Fibroblast of lung (primary cell): ENCODE measurements around the gene TEX30. TPM values are rescaled to one million over a fixed set of nuclear protein-coding genes. Genes with fewer than 3 reads are reported as not detected.

ENCODE experiments used
- DNase-seq, 2 donors: peaks; one replicate each; pipeline versions ENCODE4 v3.0.0 to v3.0.0-alpha.2; 2010; ENCODE audit warnings: low read depth in 2 of 2
- H2AFZ ChIP-seq: 2 replicates; pipeline ENCODE4 v1.5.1; 2012; ENCODE audit warnings: low read length, control low read depth, inconsistent platforms
- H3K27ac ChIP-seq: 2 replicates; pipeline ENCODE4 v1.5.1; 2011; ENCODE audit warnings: low read length, control low read depth; ENCODE audit not compliant: insufficient read depth
- H3K27me3 ChIP-seq: 2 replicates; pipeline ENCODE4 v1.5.1; 2011; ENCODE audit warnings: mild to moderate bottlenecking, low read length; ENCODE audit not compliant: control insufficient read depth, insufficient read depth
- H3K36me3 ChIP-seq: 2 replicates; pipeline ENCODE4 v1.5.1; 2011; ENCODE audit warnings: low read length; ENCODE audit not compliant: control insufficient read depth, insufficient read depth
- H3K4me1 ChIP-seq: 2 replicates; pipeline ENCODE4 v1.5.1; 2011; ENCODE audit warnings: low read length; ENCODE audit not compliant: control insufficient read depth, insufficient read depth; ENCODE audit errors: extremely low read depth
- H3K4me2 ChIP-seq: 2 replicates; pipeline ENCODE4 v1.5.1; 2011; ENCODE audit warnings: low read length, control low read depth; ENCODE audit not compliant: insufficient read depth; ENCODE audit errors: extremely low read depth
- H3K4me3 ChIP-seq, 4 experiments: fragments of 200-600 bp in 1 of 4; sonication (generic) in 1 of 4; replicated peaks in 1 of 4; 2 replicates each; pipeline ENCODE4 v1.5.1; 2011 to 2016; ENCODE audit warnings: low read length in 4 of 4, low read depth in 3 of 4, mild to moderate bottlenecking in 3 of 4, control low read depth in 2 of 4, inconsistent platforms in 1 of 4, mixed read lengths in 1 of 4; ENCODE audit not compliant: insufficient read depth in 1 of 4; ENCODE audit errors: control extremely low read depth in 1 of 4
- H3K79me2 ChIP-seq: 2 replicates; pipeline ENCODE4 v1.5.1; 2012; ENCODE audit warnings: mild to moderate bottlenecking, low read length, inconsistent platforms; ENCODE audit not compliant: control insufficient read depth, insufficient read depth
- H3K9ac ChIP-seq: 2 replicates; pipeline ENCODE4 v1.5.1; 2011; ENCODE audit warnings: mild to moderate bottlenecking, low read length, control low read depth; ENCODE audit not compliant: insufficient read depth
- H3K9me3 ChIP-seq: 2 replicates; pipeline ENCODE4 v1.5.1; 2012; ENCODE audit warnings: low read depth, low read length; ENCODE audit not compliant: control insufficient read depth, insufficient read depth
- H4K20me1 ChIP-seq: 2 replicates; pipeline ENCODE4 v1.5.1; 2011; ENCODE audit warnings: low read length; ENCODE audit not compliant: control insufficient read depth, insufficient read depth; ENCODE audit errors: extremely low read depth
- CTCF ChIP-seq, 2 donors: IDR thresholded peaks in 1 of 2; conservative IDR thresholded peaks in 1 of 2; 1 replicate in 1 of 2; 2 replicates in 1 of 2; pipeline ENCODE4 v1.5.1; 2011 to 2012; ENCODE audit warnings: low read length in 2 of 2, control low read depth in 1 of 2, inconsistent platforms in 1 of 2, low read depth in 1 of 2, mild to moderate bottlenecking in 1 of 2
- EZH2 ChIP-seq: IDR thresholded peaks from 2 replicates; pipeline ENCODE4 v1.5.1; 2012; ENCODE audit warnings: low read length, control low read depth, mild to moderate bottlenecking; ENCODE audit errors: missing control alignments
- polyA plus RNA-seq, 2 donors: library from polyadenylated mRNA; depleted of rRNA in 1 of 2; stranded (reverse) in 1 of 2; unstranded in 1 of 2; fragments of >200 nt; gene quantifications; 2 replicates each; pipeline ENCODE4 v1.2.1, GENCODE V29; 2011 to 2012; ENCODE audit warnings: missing spikeins in 1 of 2
- total RNA-seq: library from RNA; depleted of rRNA; stranded (reverse); fragments of >200 nt; gene quantifications from 2 replicates; pipeline ENCODE4 v1.2.1, GENCODE V29; 2014

TEX30 gene
- total and polyA plus RNA-seq, 2 donors (not counting 1 experiment from before 2014, with no cell fraction given), result 11.9 to 12.7 TPM

- no peak for DNase-seq
- Histone ChIP-seq H3K4me1 (no peaks in the 10 kb centered on the region), H3K36me3 (no peaks in the 10 kb centered on the region), H3K9ac (no peak overlapping the region), H3K79me2 (no peaks in the 10 kb centered on the region), H3K27ac (no peak overlapping the region), H3K4me3 (no peak overlapping the region), H3K9me3 (no peaks in the 10 kb centered on the region), H2AFZ (no peak overlapping the region), H3K4me2 (no peak overlapping the region), H4K20me1 (no peaks in the 10 kb centered on the region), H3K27me3 (no peaks in the 10 kb centered on the region)
- TF ChIP-seq CTCF (conservative IDR thresholded peaks at IDR 0.05 in 1 of 2, IDR thresholded peaks at IDR 0.05 in 1 of 2; ENCODE audit: low read depth in 1 of 2, low read length in 2 of 2), result no peak
- TF ChIP-seq EZH2, result no peak
These were observed 6.0 kb upstream of the TEX30 start for GRCh38 chr13:102779436-102780159.

DNA sequence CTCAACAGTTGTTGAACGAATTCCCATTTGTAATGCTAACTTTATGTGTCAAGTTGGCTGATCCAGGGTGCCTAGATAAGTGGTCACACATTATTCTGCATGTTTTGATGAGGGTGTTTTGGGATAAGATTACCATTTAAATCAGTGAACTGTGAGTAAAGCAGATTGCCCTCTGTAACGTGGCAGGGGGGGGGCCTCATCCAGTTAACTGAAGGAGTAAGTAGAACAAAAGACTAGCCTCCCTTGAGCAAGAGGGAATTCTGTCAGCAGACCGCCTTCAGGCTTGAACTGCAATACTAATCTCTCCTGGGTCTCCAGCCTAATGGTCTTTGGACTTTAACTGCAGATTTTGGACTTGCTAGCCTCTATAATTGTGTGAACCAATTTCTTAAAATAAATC lies 4.2 kb upstream of the TEX30 start:
- DNase-seq, result no peak
- no peaks in the 10 kb centered on the region for H3K36me3 ChIP-seq
- no peak overlapping the region for H2AFZ ChIP-seq
- no peak overlapping the region for H3K9ac ChIP-seq
- H3K27ac ChIP-seq, result no peak overlapping the region
- no peak overlapping the region for H3K4me2 ChIP-seq
- no peak overlapping the region for H3K4me3 ChIP-seq
- H3K4me1 ChIP-seq, result peaks cover 3% of the 10 kb centered on the region
- TF ChIP-seq EZH2 (no peak), CTCF (conservative IDR thresholded peaks at IDR 0.05 in 1 of 2, IDR thresholded peaks at IDR 0.05 in 1 of 2; ENCODE audit: low read depth in 1 of 2, low read length in 2 of 2) (no peak)
- no peaks in the 10 kb centered on the region for H4K20me1 ChIP-seq
- H3K27me3 ChIP-seq, result no peaks in the 10 kb centered on the region
- peaks cover 3% of the 10 kb centered on the region for H3K79me2 ChIP-seq
- no peaks in the 10 kb centered on the region for H3K9me3 ChIP-seq

DNA sequence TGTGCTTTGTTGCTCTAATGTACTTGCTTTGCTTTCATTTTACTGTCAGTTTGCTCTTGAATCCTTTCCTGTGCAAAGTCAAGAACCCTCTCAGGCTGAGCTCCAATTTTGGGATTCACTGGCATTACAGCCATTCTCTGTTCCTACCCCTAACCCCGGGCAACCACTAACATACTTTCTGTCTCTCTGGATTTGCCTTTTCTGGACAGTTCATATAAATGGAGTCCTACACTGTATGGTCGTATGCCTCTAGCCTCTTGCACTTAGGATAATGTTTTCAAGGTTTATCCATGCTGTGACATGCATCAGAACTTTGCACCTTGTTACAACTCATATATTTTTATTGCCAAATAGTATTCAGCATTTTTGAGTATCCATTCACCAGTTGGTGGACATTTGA lies 2.7 kb upstream of the TEX30 start:
- no peak for DNase-seq
- H3K36me3 ChIP-seq, result no peaks in the 10 kb centered on the region
- H3K9me3 ChIP-seq, result no peaks in the 10 kb centered on the region
- H3K9ac ChIP-seq, result no peak overlapping the region
- no peaks in the 10 kb centered on the region for H4K20me1 ChIP-seq
- peaks cover 18% of the 10 kb centered on the region for H3K79me2 ChIP-seq
- no peak overlapping the region for H2AFZ ChIP-seq
- no peak overlapping the region for H3K27ac ChIP-seq
- H3K4me1 ChIP-seq, result peaks cover 3% of the 10 kb centered on the region
- no peaks in the 10 kb centered on the region for H3K27me3 ChIP-seq
- TF ChIP-seq EZH2, result no peak
- H3K4me2 ChIP-seq, result no peak overlapping the region
- no peak overlapping the region for H3K4me3 ChIP-seq
